Stimulated activated CD8-positive, alpha-beta memory T cell treated with anti-CD3 and anti-CD28 coated beads, Interleukin-7, amount 100 ng/mL, for 1 hour (primary cell): ENCODE results near the gene KLHL2.
"Not testable (repeated sequence)": the region's sequence is repeated elsewhere in the genome, so short reads cannot be mapped to it uniquely, and the experiment has no call there.

Experiments
- DNase-seq, 2 donors: peaks; one replicate each; pipeline ENCODE4 v3.0.0-alpha.2; 2020; ENCODE audit warnings: low read depth in 2 of 2

The KLHL2 gene

DNA sequence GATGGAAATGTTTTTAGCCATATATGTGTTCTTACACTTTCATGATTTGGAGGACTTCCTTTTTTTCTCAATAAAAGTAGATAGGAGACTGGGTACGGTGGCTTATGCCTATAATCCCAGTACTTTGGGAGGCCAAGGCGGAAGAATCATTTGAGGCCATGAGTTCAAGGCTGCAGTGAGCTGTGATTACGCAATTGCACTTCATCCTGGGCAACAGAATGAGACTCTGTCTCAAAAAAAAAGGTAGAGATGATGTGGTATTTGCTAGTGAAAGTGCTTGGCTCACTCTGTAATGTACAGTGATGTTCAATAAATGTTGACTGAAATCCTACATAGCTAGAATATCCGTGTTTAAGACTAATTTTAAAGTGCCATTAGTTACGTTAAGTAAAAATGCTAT lies 27.4 kb downstream of the KLHL2 start:
- no peak for DNase-seq

- not testable (repeated sequence) for DNase-seq
Measured at GRCh38 chr4:165236852-165237251, 29.5 kb downstream of the KLHL2 start.

DNA sequence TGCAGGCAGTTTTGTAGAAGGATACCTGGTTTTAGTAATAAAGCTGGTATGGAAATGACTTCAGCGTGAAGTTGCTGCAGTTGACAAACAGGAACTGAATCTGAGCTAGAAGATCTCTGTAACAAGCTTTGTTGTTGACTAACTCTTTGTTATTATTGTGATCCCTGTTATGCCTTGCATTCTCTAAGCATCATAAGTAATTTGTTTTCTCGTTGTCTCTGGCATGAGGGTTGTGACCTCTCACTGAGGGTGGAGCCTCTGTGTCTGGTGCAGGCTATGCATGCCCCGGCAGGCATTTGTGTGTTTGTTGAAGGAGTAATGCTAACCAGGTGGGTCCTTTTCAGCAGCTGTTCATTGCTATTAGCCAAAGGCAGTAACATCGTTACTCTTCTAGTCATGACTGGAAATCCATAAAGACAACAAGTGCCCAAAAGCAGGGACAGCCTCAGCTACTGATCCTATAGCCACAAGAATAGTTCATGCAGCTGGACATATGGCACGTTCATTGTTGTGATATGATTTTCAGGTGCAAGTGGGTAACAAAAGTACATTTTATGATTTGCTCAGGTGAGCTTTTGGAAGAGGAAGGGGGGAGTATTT lies 30.8 kb downstream of the KLHL2 start:
- DNase-seq, result not testable (repeated sequence)

DNA sequence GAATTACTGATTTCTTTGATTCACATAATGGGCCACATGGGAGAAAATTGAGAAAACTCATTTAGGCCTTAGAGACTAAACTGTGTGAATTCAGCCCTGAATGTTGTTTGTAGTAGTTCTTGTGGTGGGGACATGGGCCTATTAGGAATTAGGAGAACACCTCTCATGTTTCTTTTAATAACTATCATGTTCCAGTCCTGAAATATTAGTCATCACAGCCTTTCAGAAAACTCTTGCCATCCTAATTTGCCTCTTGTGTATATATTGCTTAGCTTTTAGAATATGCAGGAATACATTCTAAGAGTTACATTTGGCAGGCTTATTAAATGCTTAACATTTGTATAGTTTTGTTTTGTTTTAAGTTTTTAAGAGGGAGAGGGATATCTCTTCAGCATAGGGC lies 33.4 kb downstream of the KLHL2 start:
- DNase-seq, result not testable (repeated sequence)

DNA sequence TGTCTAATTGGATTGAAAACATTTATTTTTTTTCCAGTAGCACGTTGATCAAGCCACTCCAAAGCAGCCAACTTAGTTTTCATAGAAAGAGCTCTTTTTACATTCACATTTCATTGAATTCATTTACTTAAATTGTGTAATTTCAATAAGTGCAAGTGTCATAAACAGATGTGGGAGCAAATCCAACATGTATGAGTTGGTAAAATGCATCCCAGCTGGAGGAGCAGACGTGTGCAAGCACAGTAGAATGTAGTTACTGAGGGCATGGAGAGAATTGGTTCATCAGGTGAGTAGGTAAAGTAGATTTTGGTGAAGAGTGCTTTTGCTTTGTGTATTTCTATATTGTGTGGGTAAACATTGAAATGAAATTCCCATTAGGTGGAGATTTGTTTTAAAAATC lies 36.8 kb downstream of the KLHL2 start:
- DNase-seq, result not testable (repeated sequence)

- DNase-seq, result not testable (repeated sequence)
Measured at GRCh38 chr4:165244587-165245186, 37.3 kb downstream of the KLHL2 start.

- DNase-seq, result no peak
Measured at GRCh38 chr4:165248102-165248501, 40.7 kb downstream of the KLHL2 start.

DNA sequence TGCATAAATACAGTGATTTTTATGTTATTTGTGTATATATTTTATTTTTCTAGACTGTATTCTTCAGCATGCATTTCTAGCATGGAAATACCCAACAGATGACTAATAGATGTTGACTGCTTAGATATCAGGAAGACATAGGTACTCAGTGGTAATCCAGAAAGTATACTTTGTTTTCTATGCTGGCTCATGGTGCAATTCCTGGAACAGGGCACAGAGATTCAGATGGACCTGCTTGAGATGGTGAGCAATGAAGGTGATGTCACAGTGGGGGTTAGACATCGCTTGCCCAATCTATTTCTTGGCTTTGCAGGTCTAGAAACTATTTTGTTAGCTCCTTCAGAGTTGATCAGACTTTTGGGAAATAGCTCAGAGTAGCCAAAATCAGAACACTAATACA lies 41.5 kb downstream of the KLHL2 start:
- DNase-seq, result not testable (repeated sequence)

DNA sequence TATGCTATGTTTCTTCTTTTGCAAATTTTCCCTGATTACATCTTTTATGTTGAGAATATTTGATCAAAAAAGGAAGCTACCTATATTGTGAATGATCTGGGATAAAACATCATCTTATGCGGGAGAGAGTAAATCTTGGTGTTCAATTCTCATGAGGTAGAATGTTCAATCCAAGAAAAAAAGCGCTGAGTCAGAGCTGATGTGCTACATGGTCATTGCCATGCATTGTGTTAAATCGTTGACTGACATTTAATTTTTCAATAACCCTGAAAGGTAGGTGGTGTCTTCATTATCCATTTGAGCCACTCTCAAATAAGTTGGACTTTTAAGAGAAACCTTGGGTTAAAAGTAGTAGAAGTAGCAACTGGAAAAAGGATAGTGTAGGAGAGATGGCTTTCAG lies 47.4 kb downstream of the KLHL2 start:
- DNase-seq, result not testable (repeated sequence)

DNA sequence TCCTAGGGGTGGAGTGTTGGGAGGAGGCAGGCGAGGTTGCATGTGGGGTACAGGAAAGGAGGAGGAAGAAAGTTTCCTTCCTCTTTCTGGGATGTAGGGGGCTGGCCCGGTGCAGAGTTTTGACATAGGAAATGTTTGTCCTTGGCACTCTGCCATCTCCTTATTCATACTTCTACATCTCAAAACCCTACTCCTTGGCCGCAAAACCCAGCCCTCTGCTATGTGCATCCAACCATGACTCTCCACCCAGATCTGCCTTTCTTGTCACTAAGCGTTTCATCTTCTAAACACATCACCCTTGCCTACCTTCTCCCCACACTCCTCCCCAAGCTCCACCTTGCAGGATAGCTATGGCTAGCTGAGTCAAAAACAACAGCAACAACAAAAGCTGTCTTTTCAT lies 48.1 kb downstream of the KLHL2 start:
- DNase-seq, result peak in 1 of 2 donors; percentile 1

- not testable (repeated sequence) for DNase-seq
Measured at GRCh38 chr4:165256074-165256659, 48.8 kb downstream of the KLHL2 start.

DNA sequence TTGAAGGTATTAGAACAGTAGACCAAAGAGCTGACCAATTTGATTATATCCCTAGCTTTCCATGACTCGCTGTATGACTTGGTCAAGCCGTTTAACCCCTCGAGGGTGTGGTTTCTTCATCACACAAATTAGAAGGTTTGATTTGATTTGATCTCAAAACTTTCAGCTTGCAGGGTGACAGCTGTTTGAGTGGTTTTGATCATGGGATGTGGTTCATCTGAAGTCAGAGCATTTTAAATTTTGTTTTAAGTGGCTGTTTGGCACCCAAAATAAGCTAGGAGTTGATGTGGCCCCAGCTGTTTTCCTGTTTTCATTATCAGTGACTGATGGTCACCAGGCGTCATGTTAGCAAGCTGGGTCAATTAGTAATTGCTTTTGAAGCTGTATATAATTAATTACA lies 52.4 kb downstream of the KLHL2 start:
- not testable (repeated sequence) for DNase-seq

DNA sequence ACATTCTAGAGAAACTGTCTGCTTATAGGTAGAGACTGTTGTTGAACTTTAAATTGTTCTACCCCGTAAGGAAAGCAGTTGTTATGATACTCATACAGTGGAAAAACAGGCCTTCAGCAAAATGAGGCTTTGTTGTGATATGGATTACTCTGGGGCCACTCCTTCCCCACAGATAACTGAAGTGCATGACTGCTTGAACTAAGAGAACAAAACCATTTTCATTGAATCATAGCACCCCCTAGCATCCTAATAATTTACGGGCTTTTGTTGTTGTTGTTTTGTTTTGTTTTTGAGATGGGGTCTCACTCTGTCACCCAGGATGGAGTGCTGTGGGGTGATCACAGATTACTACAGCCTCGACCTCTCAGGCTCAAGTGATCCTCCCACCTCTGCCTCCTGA lies 54.9 kb downstream of the KLHL2 start:
- DNase-seq, result not testable (repeated sequence)

- not testable (repeated sequence) for DNase-seq
Measured at GRCh38 chr4:165263466-165263865, 56.1 kb downstream of the KLHL2 start.

- not testable (repeated sequence) for DNase-seq
Measured at GRCh38 chr4:165269931-165270330, 62.6 kb downstream of the KLHL2 start.

GRCh38 chr4:165273443-165273842 lies 66.1 kb downstream of the KLHL2 start:
- DNase-seq, result not testable (repeated sequence)

DNA sequence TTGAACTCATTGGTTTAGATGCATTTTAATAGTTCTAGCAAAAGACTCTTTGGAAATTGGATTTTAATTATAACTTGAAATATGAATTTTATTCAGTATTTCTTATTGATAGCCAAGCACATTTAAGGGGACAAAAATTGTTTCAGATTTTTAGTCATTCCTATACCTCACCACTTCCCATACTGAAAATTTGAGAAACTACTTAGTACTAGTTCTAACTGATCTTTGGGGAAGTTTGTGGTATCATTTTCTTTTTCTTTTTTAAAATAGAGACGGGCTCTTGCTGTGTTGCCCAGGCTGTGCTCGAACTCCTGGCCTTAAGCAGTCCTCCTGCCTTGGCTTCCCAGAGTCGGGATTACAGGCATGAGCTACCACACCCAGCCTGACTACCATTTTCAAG lies 68.0 kb downstream of the KLHL2 start:
- DNase-seq, result not testable (repeated sequence)

- DNase-seq, result not testable (repeated sequence)
Measured at GRCh38 chr4:165279531-165279930, 72.2 kb downstream of the KLHL2 start.

- not testable (repeated sequence) for DNase-seq
Measured at GRCh38 chr4:165284697-165285096, 77.3 kb downstream of the KLHL2 start.

DNA sequence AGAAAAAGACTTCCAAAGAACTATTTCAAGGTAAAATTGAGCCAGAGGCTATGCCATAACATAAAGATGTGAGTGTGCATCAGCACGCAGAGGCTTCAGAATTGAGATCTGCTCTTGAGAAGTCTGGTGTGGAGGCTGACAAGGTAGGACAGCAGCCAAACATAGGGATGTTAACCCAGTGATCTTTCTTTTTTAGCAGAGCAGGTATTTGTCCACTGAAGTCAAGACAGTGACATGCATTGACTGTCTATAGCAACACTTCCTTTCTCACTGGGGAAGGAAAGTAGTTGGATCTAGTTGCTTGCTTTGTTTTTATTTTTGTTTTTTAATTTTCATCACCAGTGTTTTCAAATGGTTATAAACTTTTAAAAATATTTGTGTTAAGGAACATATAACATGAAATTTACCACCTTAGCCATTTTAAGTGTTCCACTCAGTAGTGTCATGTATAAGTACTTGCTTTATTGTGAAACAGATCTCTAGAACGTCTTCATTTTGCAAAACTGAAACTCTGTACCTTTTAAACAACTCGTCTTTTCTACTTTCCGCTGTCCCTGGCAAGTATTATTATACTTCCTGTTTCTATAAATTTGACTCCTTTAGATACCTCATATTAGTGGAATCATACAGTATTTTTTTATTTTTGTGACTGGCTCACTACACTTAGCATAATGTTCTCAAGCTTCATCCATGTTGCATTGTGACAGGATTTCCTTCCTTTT lies 79.4 kb downstream of the KLHL2 start:
- not testable (repeated sequence) for DNase-seq

DNA sequence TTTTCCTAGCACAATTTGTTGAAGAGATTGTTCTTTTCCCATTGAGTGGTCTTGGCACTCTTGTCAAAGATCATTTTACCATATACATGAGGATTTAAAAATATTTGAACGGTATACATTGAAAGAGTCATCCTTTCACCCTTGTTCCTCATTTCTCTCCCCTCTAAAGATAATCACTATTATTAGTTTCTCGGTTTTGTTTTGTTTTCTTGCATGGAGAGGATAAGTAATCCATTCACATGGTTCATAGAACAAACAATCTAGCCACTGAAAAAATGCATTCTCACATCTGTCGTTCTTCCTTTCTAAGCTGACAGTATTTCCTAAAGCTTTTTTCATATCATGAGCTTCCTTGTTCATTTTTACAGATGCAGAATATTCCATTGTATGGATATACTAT lies 80.9 kb downstream of the KLHL2 start:
- no peak for DNase-seq

DNA sequence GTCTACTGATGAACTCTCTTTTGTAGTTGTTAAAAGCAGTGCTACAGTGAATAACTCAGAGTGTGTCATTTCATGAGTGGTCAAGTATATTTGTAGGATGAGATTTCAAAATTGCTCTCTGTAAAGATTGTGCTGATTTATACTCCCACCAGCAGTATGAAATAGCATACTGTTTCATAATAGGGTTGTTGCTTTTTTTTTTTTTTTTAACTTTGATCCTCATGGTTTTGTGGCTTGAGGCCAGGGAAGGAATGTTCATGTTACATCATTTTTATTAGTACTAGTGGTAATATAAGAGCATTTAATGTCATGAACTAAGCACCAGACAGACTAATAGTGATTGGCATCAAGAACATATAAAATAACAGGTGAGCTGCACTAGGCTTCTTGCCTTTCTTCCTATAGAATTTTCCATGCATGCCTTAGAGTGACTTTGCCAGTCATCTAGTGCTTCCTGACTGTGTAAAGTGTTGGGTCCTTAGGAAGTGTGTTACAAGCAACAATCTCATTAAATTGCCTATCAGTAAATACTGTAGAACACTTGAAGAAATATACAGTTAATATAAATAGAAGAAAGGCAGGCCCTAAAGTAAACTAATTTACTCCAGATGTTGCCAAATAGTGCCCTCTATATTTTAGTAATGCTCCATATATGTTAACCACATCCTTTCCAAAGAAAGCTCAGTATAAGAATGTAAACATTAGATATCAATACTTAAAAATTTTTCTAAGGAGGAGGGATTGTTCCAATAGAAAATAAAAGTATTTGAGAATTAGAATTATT lies 81.5 kb downstream of the KLHL2 start:
- DNase-seq, result no peak
